ENCODE measurements around the gene KLHL22. TPM values are rescaled to one million over a fixed set of nuclear protein-coding genes. Genes with fewer than 3 reads are reported as not detected.
A peak's percentile ranks its signal among the peaks of the same experiment; 100 is the strongest.

KLHL22 gene
- total and polyA plus RNA-seq, 4 donors = 12.1 to 28.3 (median 18.8) TPM

DNA sequence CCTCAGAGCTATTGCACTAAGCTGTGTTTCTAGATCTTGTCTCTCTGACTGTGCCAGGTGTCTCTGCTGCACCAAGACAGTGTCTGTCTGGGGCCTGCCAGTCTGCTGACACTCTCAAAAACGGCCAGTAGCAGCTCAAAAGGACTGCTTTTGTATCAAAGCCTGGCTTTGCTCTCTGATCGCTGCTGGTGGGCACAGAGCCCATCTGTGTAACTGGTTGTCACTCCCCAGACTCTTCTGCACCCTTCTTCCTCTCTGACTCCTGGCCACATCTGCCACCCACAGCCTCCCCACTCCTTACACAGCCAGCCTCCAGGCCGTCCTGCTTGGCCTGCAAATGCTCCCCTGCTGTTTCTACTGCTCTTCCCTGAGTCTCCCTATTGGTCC, 38.3 kb upstream of the KLHL22 start:
- TF ChIP-seq, protein P1, sequence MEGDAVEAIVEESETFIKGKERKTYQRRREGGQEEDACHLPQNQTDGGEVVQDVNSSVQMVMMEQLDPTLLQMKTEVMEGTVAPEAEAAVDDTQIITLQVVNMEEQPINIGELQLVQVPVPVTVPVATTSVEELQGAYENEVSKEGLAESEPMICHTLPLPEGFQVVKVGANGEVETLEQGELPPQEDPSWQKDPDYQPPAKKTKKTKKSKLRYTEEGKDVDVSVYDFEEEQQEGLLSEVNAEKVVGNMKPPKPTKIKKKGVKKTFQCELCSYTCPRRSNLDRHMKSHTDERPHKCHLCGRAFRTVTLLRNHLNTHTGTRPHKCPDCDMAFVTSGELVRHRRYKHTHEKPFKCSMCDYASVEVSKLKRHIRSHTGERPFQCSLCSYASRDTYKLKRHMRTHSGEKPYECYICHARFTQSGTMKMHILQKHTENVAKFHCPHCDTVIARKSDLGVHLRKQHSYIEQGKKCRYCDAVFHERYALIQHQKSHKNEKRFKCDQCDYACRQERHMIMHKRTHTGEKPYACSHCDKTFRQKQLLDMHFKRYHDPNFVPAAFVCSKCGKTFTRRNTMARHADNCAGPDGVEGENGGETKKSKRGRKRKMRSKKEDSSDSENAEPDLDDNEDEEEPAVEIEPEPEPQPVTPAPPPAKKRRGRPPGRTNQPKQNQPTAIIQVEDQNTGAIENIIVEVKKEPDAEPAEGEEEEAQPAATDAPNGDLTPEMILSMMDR (IDR thresholded peaks at IDR 0.05; ENCODE audit: control extremely low read depth, extremely low read depth) = no peak
- no peak overlapping the region for H3K4me3 ChIP-seq
- H3K27ac ChIP-seq (ENCODE audit: low read depth in 1 of 2, low read length in 1 of 2) = peak overlapping the region in 1 of 2 donors; percentile 26
- no peaks in the 10 kb centered on the region for H3K27me3 ChIP-seq (ENCODE audit: control insufficient read depth in 3 of 3, insufficient read depth in 3 of 3, low read length in 2 of 3)
- no peaks in the 10 kb centered on the region for H3K9me3 ChIP-seq (ENCODE audit: control insufficient read depth in 4 of 4, insufficient read depth in 3 of 4, low read length in 3 of 4)
- ATAC-seq (ENCODE audit: insufficient read depth, low FRiP score) (no peak), DNase-seq (no peak)
- WGBS, 2 donors = 58 to 64% methylated on average over 3 of the region's 3 CpGs
- H3K36me3 ChIP-seq (ENCODE audit: control insufficient read depth in 4 of 4, insufficient read depth in 4 of 4, low read length in 4 of 4) = peaks cover 0 to 20% (median 6%) of the 10 kb centered on the region in 4 donors
- H3K9ac ChIP-seq (ENCODE audit: insufficient read depth in 1 of 2, low read length in 2 of 2) = no peak overlapping the region
- H3K4me1 ChIP-seq (ENCODE audit: control insufficient read depth in 5 of 5, insufficient read depth in 5 of 5, low read length in 5 of 5) = peaks cover 0 to 32% (median 19%) of the 10 kb centered on the region in 5 donors

DNA sequence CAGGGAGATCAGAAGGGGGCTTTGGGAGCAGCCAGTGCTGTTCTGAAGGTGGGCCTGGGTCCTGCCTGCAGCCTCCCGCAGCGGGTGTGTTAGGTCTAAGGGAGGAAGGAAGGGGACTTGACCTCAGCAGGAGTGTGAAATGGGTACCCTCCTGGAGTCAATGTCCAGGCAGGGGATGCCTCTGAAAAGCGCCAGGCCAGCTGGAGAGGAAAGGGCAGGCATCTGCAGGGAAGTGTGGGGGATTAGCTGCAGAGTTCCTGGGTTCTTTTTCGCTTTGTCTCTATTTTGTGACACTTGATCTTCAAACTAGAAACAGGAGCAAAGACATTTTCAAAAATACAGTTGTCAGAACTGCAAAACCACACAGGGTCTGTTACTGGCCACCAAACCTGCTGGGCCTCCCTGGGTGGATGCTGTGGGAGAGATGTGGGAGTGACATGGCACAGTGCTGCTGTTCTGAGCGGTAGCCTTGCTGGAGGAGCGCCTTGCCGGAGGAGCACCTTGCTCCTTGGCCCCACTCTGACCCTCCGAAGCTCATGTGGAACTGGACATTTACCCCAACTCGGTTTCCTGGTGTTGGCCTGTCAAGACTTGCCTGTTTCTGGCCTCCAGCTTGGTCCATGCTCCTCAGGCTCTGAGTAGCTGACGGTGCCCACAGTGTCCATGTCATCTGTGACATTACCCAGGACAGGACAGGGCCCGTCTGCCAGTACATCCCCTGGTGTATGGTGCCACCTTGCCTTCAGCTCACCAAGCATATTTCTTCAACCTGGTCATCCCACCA, 37.7 kb upstream of the KLHL22 start:
- TF ChIP-seq, protein P1 (IDR thresholded peaks at IDR 0.05; ENCODE audit: control extremely low read depth, extremely low read depth) = no peak
- H3K4me3 ChIP-seq = no peak overlapping the region
- no peak for DNase-seq
- 86 to 94% methylated on average over 11 of the region's 11 CpGs for WGBS, 2 donors
- no peak for ATAC-seq (ENCODE audit: insufficient read depth, low FRiP score)
- peaks cover 0 to 32% (median 19%) of the 10 kb centered on the region in 5 donors for H3K4me1 ChIP-seq (ENCODE audit: control insufficient read depth in 5 of 5, insufficient read depth in 5 of 5, low read length in 5 of 5)
- H3K9me3 ChIP-seq (ENCODE audit: control insufficient read depth in 4 of 4, insufficient read depth in 3 of 4, low read length in 3 of 4) = no peaks in the 10 kb centered on the region
- H3K27me3 ChIP-seq (ENCODE audit: control insufficient read depth in 3 of 3, insufficient read depth in 3 of 3, low read length in 2 of 3) = no peaks in the 10 kb centered on the region
- H3K27ac ChIP-seq (ENCODE audit: low read depth in 1 of 2, low read length in 1 of 2) = peak overlapping the region; percentile 82 to 89
- no peak overlapping the region for H3K9ac ChIP-seq (ENCODE audit: insufficient read depth in 1 of 2, low read length in 2 of 2)
- H3K36me3 ChIP-seq (ENCODE audit: control insufficient read depth in 4 of 4, insufficient read depth in 4 of 4, low read length in 4 of 4) = peaks cover 1 to 22% (median 7%) of the 10 kb centered on the region in 4 donors

DNA sequence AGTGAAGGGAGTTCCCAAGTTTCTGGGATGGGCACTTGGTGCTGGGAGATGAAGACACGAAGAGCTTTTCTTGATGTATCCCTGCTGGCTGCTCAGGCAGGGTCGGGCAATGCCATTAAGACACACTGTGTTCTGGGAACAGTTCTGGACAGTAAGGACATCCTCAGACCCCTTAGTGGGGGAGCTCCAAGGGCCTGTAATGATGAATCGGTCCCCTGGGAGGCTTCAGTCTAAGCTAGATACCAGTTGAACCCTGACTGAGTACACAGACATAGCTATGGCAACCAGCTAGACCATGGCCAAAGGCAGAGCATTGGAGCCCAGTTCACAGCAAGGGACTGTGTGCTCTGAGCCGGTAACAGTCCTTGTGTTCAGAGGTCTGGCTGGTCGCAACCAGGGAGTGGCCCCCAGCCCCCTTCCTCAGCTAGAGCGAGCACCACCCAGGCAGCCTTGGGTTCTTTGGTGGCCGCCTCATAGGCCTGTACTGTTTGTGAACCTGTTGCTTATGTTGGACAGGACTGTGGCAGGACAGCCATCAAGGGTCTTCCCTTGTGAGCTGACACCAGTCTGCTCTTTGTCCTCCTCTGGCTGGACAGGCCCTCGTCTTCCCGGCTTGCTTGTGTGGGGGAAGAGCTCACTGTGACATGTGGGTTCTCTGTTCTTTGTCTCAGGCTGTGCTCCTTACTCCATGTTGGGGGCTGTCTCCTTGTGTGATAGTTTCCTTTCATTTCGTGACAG, 36.8 kb upstream of the KLHL22 start:
- no peak for DNase-seq
- Histone ChIP-seq H3K4me3 (no peak overlapping the region), H3K27ac (ENCODE audit: low read depth in 1 of 2, low read length in 1 of 2) (peak overlapping the region; percentile 82 to 89), H3K9me3 (ENCODE audit: control insufficient read depth in 4 of 4, insufficient read depth in 3 of 4, low read length in 3 of 4) (no peaks in the 10 kb centered on the region), H3K27me3 (ENCODE audit: control insufficient read depth in 3 of 3, insufficient read depth in 3 of 3, low read length in 2 of 3) (no peaks in the 10 kb centered on the region), H3K4me1 (ENCODE audit: control insufficient read depth in 5 of 5, insufficient read depth in 5 of 5, low read length in 5 of 5) (peaks cover 0 to 32% (median 19%) of the 10 kb centered on the region in 5 donors), H3K36me3 (ENCODE audit: control insufficient read depth in 4 of 4, insufficient read depth in 4 of 4, low read length in 4 of 4) (peaks cover 0 to 16% (median 9%) of the 10 kb centered on the region in 4 donors), H3K9ac (ENCODE audit: insufficient read depth in 1 of 2, low read length in 2 of 2) (no peak overlapping the region)
- WGBS, 2 donors = 77 to 83% methylated on average over 10 of the region's 10 CpGs
- TF ChIP-seq, protein P1 (IDR thresholded peaks at IDR 0.05; ENCODE audit: control extremely low read depth, extremely low read depth) = no peak
- ATAC-seq (ENCODE audit: insufficient read depth, low FRiP score) = no peak

Measured in lung (tissue), 12 donors.